HepG2 (cell line): ENCODE data around the gene IL10RA. TPM values are rescaled to one million over a fixed set of nuclear protein-coding genes. Genes with fewer than 3 reads are reported as not detected.

Source experiments
- ATAC-seq: fragments of 200-7000 bp; cut with Tn5 transposase; 3 replicates; pipeline ENCODE4 v1.9.1; 2020; ENCODE audit warnings: mild to moderate bottlenecking, moderate library complexity
- BruUV-seq: library from RNA; stranded (reverse); fragments of 400-500 nt; replicated peaks from 2 replicates; lab custom pipeline; 2021; lab: Mats Ljungman, UMichigan
- CTCF ChIA-PET: fragments of 300-600 bp; formaldehyde crosslinking; extraction: SDS; loops from one replicate; lab custom pipeline; 2021; ENCODE audit warnings: low total read pairs, inconsistent platforms, low intra/inter-chr PET ratio; lab: Yijun Ruan, JAX
- POLR2A ChIA-PET: fragments of 350-600 bp; sonication (Branson Sonifier 250); formaldehyde crosslinking; loops from one replicate; lab custom pipeline; 2020; ENCODE audit warnings: antibody characterized with exemption, inconsistent platforms; lab: Yijun Ruan, JAX
- DNase-seq: peaks from one replicate; pipeline ENCODE4 v3.0.0-alpha.2; 2015; ENCODE audit warnings: low spot score
- FAIRE-seq: peaks from 3 replicates; lab custom pipeline; 2011; peaks lifted over from hg19 to GRCh38; lab: Jason Lieb, UNC
- H2AFZ ChIP-seq: one replicate; pipeline ENCODE4 v1.6.1; 2011; ENCODE audit warnings: low read length, inconsistent platforms
- H3K27ac ChIP-seq: fragments of 300-600 bp; 3 replicates; pipeline ENCODE4 v1.8.0; 2011; ENCODE audit warnings: mixed run types, mild to moderate bottlenecking, mixed read lengths, low read length, inconsistent platforms; ENCODE audit not compliant: insufficient read depth; ENCODE audit errors: extremely low read length
- H3K27me3 ChIP-seq, 2 experiments: fragments of 200-600 bp in 1 of 2; 2 replicates in 1 of 2; 3 replicates in 1 of 2; pipeline versions ENCODE4 v1.6.0 to v1.8.0; 2011; ENCODE audit warnings: low read length in 2 of 2, mild to moderate bottlenecking in 2 of 2, moderate library complexity in 2 of 2, inconsistent platforms in 1 of 2; ENCODE audit not compliant: insufficient read depth in 2 of 2, control insufficient read depth in 1 of 2
- H3K36me3 ChIP-seq, 2 experiments: fragments of 200-600 bp in 1 of 2; replicated peaks in 1 of 2; 2 replicates in 1 of 2; 3 replicates in 1 of 2; pipeline versions ENCODE4 v1.5.1 to v1.8.0; 2011; ENCODE audit warnings: low read length in 2 of 2, inconsistent platforms in 1 of 2; ENCODE audit not compliant: insufficient read depth in 2 of 2, control insufficient read depth in 1 of 2
- H3K4me1 ChIP-seq: 2 replicates; pipeline ENCODE4 v1.5.1; 2012; ENCODE audit warnings: low read length, inconsistent platforms; ENCODE audit not compliant: insufficient read depth
- H3K4me2 ChIP-seq: 2 replicates; pipeline ENCODE4 v1.6.0; 2011; ENCODE audit warnings: low read depth, low read length, inconsistent platforms
- H3K4me3 ChIP-seq, 3 experiments: fragments of 200-600 bp in 1 of 3; sonication (generic), shearing (Covaris generic) in 1 of 3; replicated peaks in 1 of 3; 2 replicates each; pipeline ENCODE4 v1.5.1; 2011 to 2016; ENCODE audit warnings: low read length in 3 of 3, inconsistent platforms in 2 of 3, low read depth in 2 of 3, mild to moderate bottlenecking in 2 of 3, control low read depth in 1 of 3, mixed read lengths in 1 of 3; ENCODE audit not compliant: insufficient read depth in 1 of 3
- H3K79me2 ChIP-seq: one replicate; pipeline ENCODE4 v1.6.1; 2011; ENCODE audit warnings: low read length, inconsistent platforms; ENCODE audit not compliant: insufficient read depth
- H3K9ac ChIP-seq: 2 replicates; pipeline ENCODE4 v1.6.0; 2011; ENCODE audit warnings: mild to moderate bottlenecking, low read depth, low read length, inconsistent platforms; ENCODE audit not compliant: insufficient read depth
- H3K9me3 ChIP-seq: 2 replicates; pipeline ENCODE4 v1.5.1; 2012; ENCODE audit warnings: mild to moderate bottlenecking, low read length
- H4K20me1 ChIP-seq: 2 replicates; pipeline ENCODE4 v1.6.0; 2011; ENCODE audit warnings: inconsistent platforms, mild to moderate bottlenecking, low read length, moderate library complexity; ENCODE audit not compliant: insufficient read depth
- CBFB ChIP-seq: sonication (generic); formaldehyde crosslinking; IDR thresholded peaks from 2 replicates; pipeline ENCODE4 v1.4.0; 2020; ENCODE audit warnings: missing genetic modification reagents
- HINFP ChIP-seq: sonication (generic); formaldehyde crosslinking; IDR thresholded peaks from 2 replicates; pipeline ENCODE4 v1.4.0; 2020; ENCODE audit warnings: low read depth, mild to moderate bottlenecking, missing genetic modification reagents
- SMAD3 ChIP-seq: sonication (generic); formaldehyde crosslinking; IDR thresholded peaks from 2 replicates; pipeline ENCODE4 v1.4.0; 2020; ENCODE audit warnings: missing genetic modification reagents
- THAP11 ChIP-seq: IDR thresholded peaks from 2 replicates; pipeline ENCODE4 v1.6.1; 2016; ENCODE audit warnings: missing biosample characterization, missing genetic modification reagents
- ZNF335 ChIP-seq: sonication (generic); formaldehyde crosslinking; IDR thresholded peaks from 2 replicates; pipeline ENCODE4 v1.4.0; 2020; ENCODE audit warnings: missing genetic modification reagents
- WGBS: methylation state at CpG from one replicate; pipeline ENCODE4 v1.1.6; 2017; ENCODE audit warnings: low lambda C conversion rate; 5-methylcytosine and 5-hydroxymethylcytosine counted together
- in situ Hi-C: cut with HindIII; loops from 2 replicates; pipeline ENCODE4 v1.10.0; 2017; ENCODE audit warnings: low pct_unique_long_range_greater_than_20kb; ENCODE audit not compliant: extremely low pct_ligation_motif_present
- intact Hi-C: fragments of 100-400 bp; cut with micrococcal nuclease; formaldehyde crosslinking; loops from one replicate; pipeline ENCODE4 v1.10.0; 2022; ENCODE audit not compliant: unreplicated experiment
- polyA plus RNA-seq, 8 experiments: library from polyadenylated mRNA; depleted of rRNA in 3 of 8; stranded (reverse) in 7 of 8; unstranded in 1 of 8; fragments of >200 nt; fragmentation: Illumina TruSeq in 4 of 8; extraction: Trizol in 4 of 8; gene quantifications; 2 replicates each; pipeline versions ENCODE4 v1.2.1 to v1.2.3, GENCODE V29; 2011 to 2016; ENCODE audit warnings: low read depth in 4 of 8, missing spikeins in 1 of 8, mixed read lengths in 1 of 8; ENCODE audit not compliant: insufficient read depth in 1 of 8
- total RNA-seq, 5 experiments: library from RNA; depleted of rRNA; stranded (reverse); fragments of >200 nt; fragmentation: Illumina TruSeq; extraction: Trizol; gene quantifications; 2 replicates each; pipeline ENCODE4 v1.2.3, GENCODE V29; 2016; ENCODE audit warnings: low read depth in 1 of 5
- TF ChIP-seq, protein P1 (sequence below): sonication (generic); formaldehyde crosslinking; IDR thresholded peaks from 2 replicates; pipeline ENCODE4 v1.8.0; 2022; ENCODE audit warnings: mild to moderate bottlenecking, missing genetic modification reagents, moderate library complexity

The IL10RA gene
- total and polyA plus RNA-seq, 2 of the 13 experiments (the other 11 are each of a cell fraction or from before 2014, with no cell fraction given), result not detected

DNA sequence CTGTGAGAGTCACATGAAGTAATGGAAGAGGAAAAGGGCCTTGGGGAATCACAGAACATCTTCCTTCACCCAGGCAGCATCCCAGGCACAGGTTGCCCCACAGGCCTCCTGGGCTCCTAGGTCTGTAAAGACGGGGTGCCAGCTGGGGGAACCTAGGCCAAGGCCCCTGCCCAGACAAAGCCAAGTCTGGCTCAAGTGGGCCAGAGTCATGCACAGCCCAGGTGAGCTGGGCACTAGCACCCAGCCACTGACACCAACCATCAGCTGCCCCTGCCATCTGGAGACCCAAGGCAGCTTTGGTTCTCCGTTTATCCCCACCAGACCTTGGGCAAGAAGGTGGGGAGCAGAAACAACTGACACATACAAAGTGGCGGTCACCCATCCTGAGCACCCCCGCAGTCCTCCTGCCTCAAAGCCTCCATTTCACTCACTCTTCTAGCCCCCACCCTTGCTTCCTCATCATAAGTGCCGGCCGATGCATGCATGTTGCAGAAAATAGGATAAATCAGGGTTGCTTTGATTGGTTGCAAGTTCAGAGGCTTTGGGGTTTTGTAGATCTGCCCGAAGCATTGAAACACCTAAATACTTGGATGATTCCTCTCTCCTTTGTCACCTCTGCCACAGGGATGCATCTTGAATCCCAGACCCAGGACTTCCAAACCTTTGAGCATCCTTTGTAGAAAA is 64.2 kb downstream of the IL10RA start:
- ATAC-seq (no peak), FAIRE-seq (no peak), DNase-seq (no peak)
- Histone ChIP-seq H3K9ac (no peak overlapping the region), H3K4me2 (no peak overlapping the region), H3K9me3 (no peaks in the 10 kb centered on the region), H3K4me3 (no peak overlapping the region), H3K27ac (no peak overlapping the region), H3K4me1 (no peaks in the 10 kb centered on the region), H3K79me2 (no peaks in the 10 kb centered on the region), H3K27me3 (peaks cover 0 to 21% of the 10 kb centered on the region in 2 experiments; a peak in 2 of 5 replicates), H4K20me1 (no peaks in the 10 kb centered on the region), H3K36me3 (no peaks in the 10 kb centered on the region), H2AFZ (no peak overlapping the region)
- in situ Hi-C loops (loop anchor here (10.0 kb wide), 1 partner anchor 216 kb away; no protein-coding TSS in a partner anchor), intact Hi-C loops (no loop called here)
- ChIA-PET CTCF (no interaction called here), POLR2A (no interaction called here)
- TF ChIP-seq ZNF335 (no peak), CBFB (CRISPR knock-in tag) (no peak), SMAD3 (CRISPR knock-in tag) (no peak), HINFP (CRISPR knock-in tag) (no peak), THAP11 (CRISPR knock-in tag) (no peak)
- TF ChIP-seq, protein P1, sequence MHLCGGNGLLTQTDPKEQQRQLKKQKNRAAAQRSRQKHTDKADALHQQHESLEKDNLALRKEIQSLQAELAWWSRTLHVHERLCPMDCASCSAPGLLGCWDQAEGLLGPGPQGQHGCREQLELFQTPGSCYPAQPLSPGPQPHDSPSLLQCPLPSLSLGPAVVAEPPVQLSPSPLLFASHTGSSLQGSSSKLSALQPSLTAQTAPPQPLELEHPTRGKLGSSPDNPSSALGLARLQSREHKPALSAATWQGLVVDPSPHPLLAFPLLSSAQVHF (CRISPR knock-in tag), result no peak
- 24% methylated on average over 6 of the region's 7 CpGs for WGBS
- BruUV-seq, result no TSS peak

Other genes with a start within 250 kb of the IL10RA start
- gene DSCAML1, start 189.2 kb upstream of the IL10RA start, total RNA-seq (2016; rRNA removed; fragmentation: Illumina TruSeq; extraction: Trizol), result 0.14 and 0.29 TPM in 2 replicates
- 0.40 and 0.72 TPM in 2 replicates for gene DSCAML1, start 189.2 kb upstream of the IL10RA start, polyA plus RNA-seq (2011; rRNA removed)
- gene FXYD2, start 161.7 kb upstream of the IL10RA start, total RNA-seq (2016; rRNA removed; fragmentation: Illumina TruSeq; extraction: Trizol), result 106 and 107 TPM in 2 replicates
- gene FXYD2, start 161.7 kb upstream of the IL10RA start, polyA plus RNA-seq (2011; rRNA removed), result 38.8 and 45.9 TPM in 2 replicates
- gene FXYD6, start 109.7 kb upstream of the IL10RA start, total RNA-seq (2016; rRNA removed; fragmentation: Illumina TruSeq; extraction: Trizol), result not detected in 2 replicates
- not detected in 2 replicates for gene FXYD6, start 109.7 kb upstream of the IL10RA start, polyA plus RNA-seq (2011; rRNA removed)
- not detected in 2 replicates for gene TMPRSS13, start 57.0 kb upstream of the IL10RA start, total RNA-seq (2016; rRNA removed; fragmentation: Illumina TruSeq; extraction: Trizol)
- not detected in 2 replicates for gene TMPRSS13, start 57.0 kb upstream of the IL10RA start, polyA plus RNA-seq (2011; rRNA removed)
- gene TMPRSS4, start 90.7 kb downstream of the IL10RA start, total RNA-seq (2016; rRNA removed; fragmentation: Illumina TruSeq; extraction: Trizol), result not detected in 2 replicates
- 0.18 and 0.32 TPM in 2 replicates for gene TMPRSS4, start 90.7 kb downstream of the IL10RA start, polyA plus RNA-seq (2011; rRNA removed)
- gene SMIM35, start 100.6 kb downstream of the IL10RA start, total RNA-seq (2016; rRNA removed; fragmentation: Illumina TruSeq; extraction: Trizol), result not detected in 2 replicates
- 0.04 TPM in 1 of 2 replicates, not detected in the other for gene SMIM35, start 100.6 kb downstream of the IL10RA start, polyA plus RNA-seq (2011; rRNA removed)
- 0.04 TPM in 1 of 2 replicates, not detected in the other for gene SCN4B, start 166.4 kb downstream of the IL10RA start, total RNA-seq (2016; rRNA removed; fragmentation: Illumina TruSeq; extraction: Trizol)
- gene SCN4B, start 166.4 kb downstream of the IL10RA start, polyA plus RNA-seq (2011; rRNA removed), result 0.29 and 0.38 TPM in 2 replicates
- 0.02 TPM in 1 of 2 replicates, not detected in the other for gene SCN2B, start 190.2 kb downstream of the IL10RA start, total RNA-seq (2016; rRNA removed; fragmentation: Illumina TruSeq; extraction: Trizol)
- 0.01 TPM in 2 replicates for gene SCN2B, start 190.2 kb downstream of the IL10RA start, polyA plus RNA-seq (2011; rRNA removed)
- gene JAML, start 238.6 kb downstream of the IL10RA start, total RNA-seq (2016; rRNA removed; fragmentation: Illumina TruSeq; extraction: Trizol), result 3.3 and 3.8 TPM in 2 replicates
- 2.0 and 2.8 TPM in 2 replicates for gene JAML, start 238.6 kb downstream of the IL10RA start, polyA plus RNA-seq (2011; rRNA removed)